ENCODE measurements around the gene IFITM2.
"Not testable (repeated sequence)": the region's sequence is repeated elsewhere in the genome, so short reads cannot be mapped to it uniquely, and the experiment has no call there.

DNA sequence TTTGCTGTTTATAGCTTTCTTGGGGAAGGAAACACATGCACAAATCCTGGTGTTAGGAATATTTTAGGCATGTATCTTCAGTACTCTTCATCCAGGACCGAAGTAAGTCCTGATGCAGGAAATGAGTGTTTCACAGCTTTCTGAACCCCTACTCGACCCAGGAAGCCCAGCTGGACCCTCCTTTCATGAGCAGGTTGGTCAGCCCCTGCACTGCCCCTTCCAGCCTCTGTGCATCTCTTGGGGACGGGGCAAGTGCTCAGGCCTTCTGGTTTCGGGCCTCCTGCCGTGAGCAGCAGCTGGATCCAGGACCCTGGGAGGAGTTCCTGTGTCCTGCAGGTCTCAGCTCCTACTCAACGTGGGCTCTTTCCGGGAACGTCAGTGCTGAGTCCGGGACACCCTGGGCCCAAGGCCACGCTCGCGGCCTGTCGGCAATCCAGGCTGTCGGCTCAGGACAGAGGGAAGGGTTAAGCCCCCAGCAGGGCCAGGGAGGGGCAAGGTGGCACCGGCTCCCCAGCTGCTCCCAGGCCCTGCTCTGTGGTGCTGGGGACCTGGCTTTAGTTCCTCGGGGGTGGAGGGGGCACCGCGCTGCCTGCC is 2.5 kb downstream of the IFITM2 start:
- TF ChIP-seq CTCF, POLR2A (IDR thresholded peaks at IDR 0.05): not testable (repeated sequence)

Measured in uterus (tissue), 2 donors.